VCaP (cell line): ENCODE results near the gene HMGN3.

Source experiments
- H3K27ac ChIP-seq: fragments of 450-650 bp; 2 replicates; pipeline ENCODE4 v1.5.1; 2017
- TF ChIP-seq, protein P1 (sequence below): fragments of 450-650 bp; conservative IDR thresholded peaks from 2 replicates; pipeline ENCODE4 v1.5.1; 2017; ENCODE audit warnings: mild to moderate bottlenecking, moderate library complexity

HMGN3 gene

GRCh38 chr6:79234150-79235022, at the start of gene HMGN3:
Gene HMGN3, minus strand, starts transcription at chr6:79234682.
- TF ChIP-seq, protein P1, sequence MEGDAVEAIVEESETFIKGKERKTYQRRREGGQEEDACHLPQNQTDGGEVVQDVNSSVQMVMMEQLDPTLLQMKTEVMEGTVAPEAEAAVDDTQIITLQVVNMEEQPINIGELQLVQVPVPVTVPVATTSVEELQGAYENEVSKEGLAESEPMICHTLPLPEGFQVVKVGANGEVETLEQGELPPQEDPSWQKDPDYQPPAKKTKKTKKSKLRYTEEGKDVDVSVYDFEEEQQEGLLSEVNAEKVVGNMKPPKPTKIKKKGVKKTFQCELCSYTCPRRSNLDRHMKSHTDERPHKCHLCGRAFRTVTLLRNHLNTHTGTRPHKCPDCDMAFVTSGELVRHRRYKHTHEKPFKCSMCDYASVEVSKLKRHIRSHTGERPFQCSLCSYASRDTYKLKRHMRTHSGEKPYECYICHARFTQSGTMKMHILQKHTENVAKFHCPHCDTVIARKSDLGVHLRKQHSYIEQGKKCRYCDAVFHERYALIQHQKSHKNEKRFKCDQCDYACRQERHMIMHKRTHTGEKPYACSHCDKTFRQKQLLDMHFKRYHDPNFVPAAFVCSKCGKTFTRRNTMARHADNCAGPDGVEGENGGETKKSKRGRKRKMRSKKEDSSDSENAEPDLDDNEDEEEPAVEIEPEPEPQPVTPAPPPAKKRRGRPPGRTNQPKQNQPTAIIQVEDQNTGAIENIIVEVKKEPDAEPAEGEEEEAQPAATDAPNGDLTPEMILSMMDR, result peak; percentile 15; the same call in 1 of the 2 replicates
- H3K27ac ChIP-seq, result peak within 1 kb of the TSS; percentile 84

DNA sequence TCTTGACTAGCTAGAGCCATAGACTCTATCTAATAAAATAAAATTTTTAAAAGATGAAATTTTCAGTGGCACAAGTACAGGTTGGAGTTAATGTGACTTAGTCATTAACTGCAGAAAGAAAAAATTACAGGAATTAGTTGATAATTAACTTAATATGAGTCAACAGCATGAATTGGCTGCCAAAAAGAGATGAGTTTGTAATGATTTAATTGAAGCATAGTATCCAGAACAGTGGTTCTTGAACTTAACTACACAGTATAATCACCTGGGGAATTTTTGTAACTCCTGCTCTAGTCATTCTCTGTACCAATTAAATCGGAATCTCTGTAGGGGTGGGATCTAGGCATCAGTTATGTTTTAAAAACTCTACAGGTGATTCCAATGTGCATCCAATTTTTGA, 46.3 kb upstream of the HMGN3 start:
- H3K27ac ChIP-seq, result no peak overlapping the region
- TF ChIP-seq, protein P1, result no peak

GRCh38 chr6:79277109-79277508, 42.6 kb upstream of the HMGN3 start:
- TF ChIP-seq, protein P1, result no peak
- no peak overlapping the region for H3K27ac ChIP-seq

- no peak overlapping the region for H3K27ac ChIP-seq
- TF ChIP-seq, protein P1, result no peak
Measured at GRCh38 chr6:79269877-79270276, 35.4 kb upstream of the HMGN3 start.

DNA sequence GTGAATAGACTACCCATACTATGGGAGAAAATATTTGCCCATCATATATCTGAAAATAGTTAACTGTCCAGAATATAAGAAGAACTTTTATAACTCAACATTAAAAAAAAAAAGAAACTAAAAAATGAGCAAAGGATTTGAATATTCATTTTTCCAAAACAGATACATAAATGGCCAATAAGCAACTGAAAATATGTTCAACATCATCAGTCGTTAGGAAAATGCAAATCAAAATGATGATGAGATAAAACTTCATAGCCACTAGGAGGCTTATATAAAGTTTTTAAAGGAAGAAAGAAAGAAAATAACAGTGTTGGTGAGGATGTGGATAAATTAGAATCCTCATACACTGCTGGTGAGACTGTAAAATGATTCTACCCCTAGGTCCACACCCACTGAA, 32.6 kb upstream of the HMGN3 start:
- TF ChIP-seq, protein P1, result no peak
- no peak overlapping the region for H3K27ac ChIP-seq

DNA sequence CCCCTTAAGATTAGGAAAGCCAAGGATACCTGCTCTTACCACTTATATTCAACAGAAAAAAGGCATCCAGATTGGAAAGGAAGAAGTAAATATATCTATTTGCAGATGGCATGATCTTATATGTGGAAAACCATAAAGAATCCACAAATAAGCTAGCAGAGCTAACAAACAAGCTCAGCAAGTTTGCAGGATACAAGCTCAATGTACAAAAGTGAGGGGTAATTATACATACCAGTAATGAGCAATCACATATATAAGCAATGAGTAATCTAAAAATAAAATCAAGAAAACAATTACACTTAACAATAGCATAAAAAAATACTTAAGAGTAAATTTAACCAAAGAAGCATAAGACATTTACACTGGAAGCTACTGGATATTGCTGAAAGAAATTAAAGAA, 31.6 kb upstream of the HMGN3 start:
- H3K27ac ChIP-seq, result no peak overlapping the region
- TF ChIP-seq, protein P1, result no peak

DNA sequence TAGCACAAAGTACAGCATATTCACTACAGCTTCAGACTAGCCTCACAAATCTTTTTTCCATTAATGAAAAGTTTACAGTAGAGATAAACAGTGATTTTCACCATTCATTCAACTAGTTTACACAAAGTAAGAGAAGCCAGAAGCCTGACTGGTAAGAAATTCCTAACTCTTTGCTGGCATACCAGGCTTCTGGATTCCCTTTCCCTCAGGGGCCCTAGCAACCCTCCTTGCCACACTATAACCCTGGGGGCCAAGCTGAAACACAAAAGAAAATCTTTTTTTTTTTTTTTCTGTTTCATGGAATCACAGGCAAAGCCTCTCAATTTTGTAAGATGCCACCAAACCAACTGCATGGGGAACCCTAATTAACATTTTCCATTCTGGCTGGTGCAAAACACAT, 28.9 kb upstream of the HMGN3 start:
- H3K27ac ChIP-seq, result no peak overlapping the region
- TF ChIP-seq, protein P1, result no peak
